BLaER1 (cell line): ENCODE measurements around the gene EBF3.
"Not testable (repeated sequence)": the region's sequence is repeated elsewhere in the genome, so short reads cannot be mapped to it uniquely, and the experiment has no call there.

Experiments used
- H3K27ac ChIP-seq: shearing (Covaris generic); formaldehyde crosslinking; 2 replicates; pipeline ENCODE4 v1.8.1; 2022
- H3K27me3 ChIP-seq: shearing (Covaris generic); formaldehyde crosslinking; 2 replicates; pipeline ENCODE4 v1.8.1; 2022
- H3K36me3 ChIP-seq: shearing (Covaris generic); formaldehyde crosslinking; 2 replicates; pipeline ENCODE4 v1.8.1; 2022
- H3K4me1 ChIP-seq: shearing (Covaris generic); formaldehyde crosslinking; 2 replicates; pipeline ENCODE4 v1.8.1; 2022
- H3K4me2 ChIP-seq: shearing (Covaris generic); formaldehyde crosslinking; 2 replicates; pipeline ENCODE4 v1.8.1; 2022
- H3K4me3 ChIP-seq: shearing (Covaris generic); formaldehyde crosslinking; 2 replicates; pipeline ENCODE4 v1.8.1; 2022
- H3K9ac ChIP-seq: shearing (Covaris generic); formaldehyde crosslinking; 2 replicates; pipeline ENCODE4 v1.8.1; 2022
- H3K9me3 ChIP-seq: shearing (Covaris generic); formaldehyde crosslinking; 2 replicates; pipeline ENCODE4 v1.8.1; 2022
- H4K20me1 ChIP-seq: shearing (Covaris generic); formaldehyde crosslinking; 2 replicates; pipeline ENCODE4 v1.8.1; 2022
- Cebpa-rat ChIP-seq: shearing (Covaris generic); IDR thresholded peaks from 2 replicates; pipeline ENCODE4 v1.8.1; 2022

Gene EBF3

DNA sequence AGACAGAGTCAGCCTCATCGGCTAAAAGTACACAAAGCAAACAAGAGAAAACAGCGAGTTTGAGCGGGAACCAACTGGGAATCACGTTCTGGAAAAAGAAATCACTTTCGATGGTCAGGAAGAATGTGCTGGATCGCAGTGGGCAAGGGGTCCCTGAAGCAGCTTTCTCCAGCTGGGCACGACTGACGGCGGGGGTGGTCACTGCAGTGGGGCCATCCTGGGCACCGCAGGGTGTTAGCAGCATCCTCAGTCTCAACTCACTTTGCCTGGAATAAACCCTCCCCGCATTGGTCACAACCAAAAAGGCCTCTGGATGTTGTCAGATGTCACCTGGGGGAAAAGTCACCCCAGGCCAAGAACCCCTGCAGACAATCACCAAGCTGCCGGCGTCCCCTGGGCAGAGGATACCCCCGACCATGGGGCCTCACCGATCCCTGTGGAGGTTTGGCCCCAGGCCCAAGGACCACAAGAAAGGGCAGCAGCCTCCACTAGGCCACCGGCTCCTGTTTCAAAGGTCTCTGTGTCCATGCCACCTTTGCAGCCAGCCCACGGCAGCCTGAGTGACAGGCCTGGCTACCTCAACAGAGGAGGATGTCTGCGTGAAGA lies 42.9 kb downstream of the EBF3 start:
- Histone ChIP-seq H3K9ac (no peak overlapping the region), H3K36me3 (no peaks in the 10 kb centered on the region), H4K20me1 (no peaks in the 10 kb centered on the region), H3K4me2 (no peak overlapping the region), H3K27ac (no peak overlapping the region), H3K9me3 (no peaks in the 10 kb centered on the region), H3K4me3 (no peak overlapping the region), H3K27me3 (no peaks in the 10 kb centered on the region), H3K4me1 (no peaks in the 10 kb centered on the region)
- TF ChIP-seq Cebpa-rat: no peak

DNA sequence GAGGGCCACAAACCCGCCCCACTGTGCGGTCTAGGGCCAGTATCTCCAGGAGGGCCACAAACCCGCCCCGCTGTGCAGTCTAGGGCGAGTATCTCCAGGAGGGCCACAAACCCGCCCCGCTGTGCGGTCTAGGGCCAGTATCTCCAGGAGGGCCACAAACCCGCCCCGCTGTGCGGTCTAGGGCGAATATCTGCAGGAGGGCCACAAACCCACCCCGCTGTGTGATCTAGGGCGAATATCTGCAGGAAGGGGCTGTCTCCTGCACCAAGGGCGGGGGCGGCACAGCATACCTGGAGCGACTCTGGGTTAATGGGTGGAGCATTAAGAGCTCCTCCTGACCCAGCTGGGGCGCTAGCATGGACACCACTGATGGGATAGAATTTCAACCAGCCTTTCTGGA lies 43.9 kb downstream of the EBF3 start:
- H3K9me3 ChIP-seq, H3K36me3 ChIP-seq, H3K27me3 ChIP-seq: not testable (repeated sequence)

DNA sequence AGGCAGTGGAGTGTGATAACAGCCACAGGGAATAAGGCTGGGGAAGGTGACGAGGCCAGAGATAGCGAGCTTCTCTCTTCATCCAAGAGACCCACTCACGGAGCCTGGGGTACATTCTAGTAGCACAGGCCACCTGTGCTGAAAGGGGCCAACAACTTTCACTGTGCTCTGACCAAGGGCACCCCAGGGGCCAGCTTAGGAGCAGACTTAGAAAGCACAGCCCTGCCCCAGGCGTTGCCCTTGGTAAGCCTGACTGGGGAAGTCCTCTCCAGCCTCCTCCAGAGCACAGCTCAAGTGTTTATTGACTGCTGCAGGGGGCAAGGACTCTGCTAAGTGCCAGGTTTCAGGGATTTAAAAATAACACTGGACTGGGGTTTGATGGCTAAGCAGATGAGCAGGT lies 44.7 kb downstream of the EBF3 start:
- no peaks in the 10 kb centered on the region for H4K20me1 ChIP-seq
- no peaks in the 10 kb centered on the region for H3K9me3 ChIP-seq
- H3K27ac ChIP-seq: no peak overlapping the region
- H3K4me1 ChIP-seq: no peaks in the 10 kb centered on the region
- H3K36me3 ChIP-seq: no peaks in the 10 kb centered on the region
- TF ChIP-seq Cebpa-rat: no peak
- H3K27me3 ChIP-seq: no peaks in the 10 kb centered on the region
- no peak overlapping the region for H3K4me3 ChIP-seq
- no peak overlapping the region for H3K4me2 ChIP-seq
- no peak overlapping the region for H3K9ac ChIP-seq

More for the DNA sequence above, 43.9 kb downstream of the EBF3 start:
- H3K9ac ChIP-seq, H4K20me1 ChIP-seq, H3K27ac ChIP-seq, H3K4me2 ChIP-seq, H3K4me3 ChIP-seq, H3K4me1 ChIP-seq: not testable (repeated sequence)

DNA sequence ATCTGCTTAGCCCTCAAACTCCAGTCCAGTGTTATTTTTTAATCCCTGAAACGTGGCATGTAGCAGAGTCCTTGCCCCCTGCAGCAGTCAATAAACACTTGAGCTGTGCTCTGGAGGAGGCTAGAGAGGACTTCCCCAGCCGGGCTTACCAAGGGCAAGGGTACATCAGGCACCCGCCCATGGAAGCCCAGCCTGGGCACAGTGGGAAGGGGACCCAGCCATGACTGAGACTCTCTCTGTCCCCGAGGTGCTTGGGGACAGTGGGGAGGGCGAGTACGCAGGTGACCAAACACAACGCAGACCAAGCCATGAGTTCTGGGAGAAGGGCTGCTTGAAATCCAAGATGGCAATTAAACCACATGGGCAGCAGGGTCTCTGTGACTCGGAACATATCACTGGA lies 45.2 kb downstream of the EBF3 start:
- no peak for TF ChIP-seq Cebpa-rat
- Histone ChIP-seq H3K4me1 (no peaks in the 10 kb centered on the region), H3K36me3 (no peaks in the 10 kb centered on the region), H3K27ac (no peak overlapping the region), H3K9me3 (no peaks in the 10 kb centered on the region), H3K4me3 (no peak overlapping the region), H4K20me1 (no peaks in the 10 kb centered on the region), H3K4me2 (no peak overlapping the region), H3K27me3 (no peaks in the 10 kb centered on the region), H3K9ac (no peak overlapping the region)

DNA sequence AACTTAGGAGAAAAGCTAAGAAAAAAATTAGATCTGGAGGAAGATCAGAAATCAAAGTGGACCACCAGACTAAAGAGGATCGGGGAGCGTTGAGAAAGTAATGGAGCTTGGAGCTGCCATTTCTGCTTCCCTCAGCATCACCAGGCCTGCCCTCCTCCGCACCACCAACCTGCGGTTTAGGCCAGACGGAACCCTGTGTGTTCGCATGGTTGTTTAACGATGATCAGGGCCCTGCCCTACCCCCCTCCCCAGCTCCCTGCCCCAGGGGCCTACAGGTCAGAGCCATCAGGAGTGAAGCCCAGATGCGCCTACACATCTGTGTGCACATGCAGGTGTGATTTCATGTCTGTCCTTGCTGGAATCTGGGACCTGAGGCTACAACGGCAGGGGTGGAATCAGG lies 45.7 kb downstream of the EBF3 start:
- H3K9me3 ChIP-seq: no peaks in the 10 kb centered on the region
- H3K27me3 ChIP-seq: no peaks in the 10 kb centered on the region
- no peak overlapping the region for H3K9ac ChIP-seq
- no peaks in the 10 kb centered on the region for H3K36me3 ChIP-seq
- H4K20me1 ChIP-seq: no peaks in the 10 kb centered on the region
- no peaks in the 10 kb centered on the region for H3K4me1 ChIP-seq
- H3K4me2 ChIP-seq: no peak overlapping the region
- TF ChIP-seq Cebpa-rat: no peak
- H3K27ac ChIP-seq: no peak overlapping the region
- no peak overlapping the region for H3K4me3 ChIP-seq

DNA sequence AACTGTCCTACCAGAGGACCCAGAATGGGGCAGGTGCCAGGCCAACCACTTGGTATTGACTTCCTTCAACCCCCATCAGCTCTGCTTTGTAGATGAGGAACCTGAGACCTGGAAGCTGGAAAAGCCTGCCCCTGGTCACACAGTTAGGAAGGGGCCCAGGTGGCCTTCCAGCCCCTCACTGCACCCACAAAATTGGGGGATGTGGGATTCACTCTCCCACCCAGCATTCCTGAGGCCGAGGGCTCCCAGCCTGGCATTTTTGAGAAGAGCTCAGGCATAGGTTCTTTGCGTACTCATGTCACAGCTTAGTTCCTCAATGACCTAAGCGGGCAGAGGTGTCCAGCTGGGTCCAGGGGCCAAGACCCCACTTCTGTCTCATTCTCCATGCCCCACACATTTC lies 46.1 kb downstream of the EBF3 start:
- TF ChIP-seq Cebpa-rat: no peak
- Histone ChIP-seq H3K4me2 (no peak overlapping the region), H3K9me3 (no peaks in the 10 kb centered on the region), H3K27me3 (no peaks in the 10 kb centered on the region), H3K4me3 (no peak overlapping the region), H4K20me1 (no peaks in the 10 kb centered on the region), H3K9ac (no peak overlapping the region), H3K27ac (no peak overlapping the region), H3K36me3 (no peaks in the 10 kb centered on the region), H3K4me1 (no peaks in the 10 kb centered on the region)

DNA sequence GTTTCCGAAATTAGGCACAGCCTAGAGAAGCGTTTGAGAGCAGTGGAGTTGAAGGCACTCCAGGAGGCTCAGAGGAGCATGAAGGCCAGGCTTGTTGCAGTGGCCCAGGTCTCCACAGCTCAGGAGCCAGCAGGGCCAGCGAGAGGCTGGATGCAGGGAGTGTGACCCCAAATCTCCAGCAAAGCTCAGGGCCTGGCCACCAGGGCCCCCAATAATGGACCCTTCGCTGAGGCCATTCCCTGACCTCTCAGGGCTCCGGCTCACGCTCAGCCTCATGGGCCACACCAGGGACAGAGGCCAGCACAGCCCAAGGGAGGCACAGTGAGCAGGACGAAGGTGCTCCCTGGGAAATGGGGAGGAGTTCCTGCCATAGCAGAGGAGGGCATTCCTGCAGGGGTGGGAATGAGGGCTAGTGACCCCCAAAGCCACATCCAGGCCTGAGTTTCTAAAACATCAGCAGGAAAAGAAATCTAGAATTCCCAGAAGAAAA lies 47.5 kb downstream of the EBF3 start:
- TF ChIP-seq Cebpa-rat: no peak
- Histone ChIP-seq H3K36me3 (no peaks in the 10 kb centered on the region), H3K9me3 (no peaks in the 10 kb centered on the region), H4K20me1 (no peaks in the 10 kb centered on the region), H3K4me3 (no peak overlapping the region), H3K27ac (no peak overlapping the region), H3K9ac (no peak overlapping the region), H3K4me1 (no peaks in the 10 kb centered on the region), H3K4me2 (no peak overlapping the region), H3K27me3 (no peaks in the 10 kb centered on the region)

DNA sequence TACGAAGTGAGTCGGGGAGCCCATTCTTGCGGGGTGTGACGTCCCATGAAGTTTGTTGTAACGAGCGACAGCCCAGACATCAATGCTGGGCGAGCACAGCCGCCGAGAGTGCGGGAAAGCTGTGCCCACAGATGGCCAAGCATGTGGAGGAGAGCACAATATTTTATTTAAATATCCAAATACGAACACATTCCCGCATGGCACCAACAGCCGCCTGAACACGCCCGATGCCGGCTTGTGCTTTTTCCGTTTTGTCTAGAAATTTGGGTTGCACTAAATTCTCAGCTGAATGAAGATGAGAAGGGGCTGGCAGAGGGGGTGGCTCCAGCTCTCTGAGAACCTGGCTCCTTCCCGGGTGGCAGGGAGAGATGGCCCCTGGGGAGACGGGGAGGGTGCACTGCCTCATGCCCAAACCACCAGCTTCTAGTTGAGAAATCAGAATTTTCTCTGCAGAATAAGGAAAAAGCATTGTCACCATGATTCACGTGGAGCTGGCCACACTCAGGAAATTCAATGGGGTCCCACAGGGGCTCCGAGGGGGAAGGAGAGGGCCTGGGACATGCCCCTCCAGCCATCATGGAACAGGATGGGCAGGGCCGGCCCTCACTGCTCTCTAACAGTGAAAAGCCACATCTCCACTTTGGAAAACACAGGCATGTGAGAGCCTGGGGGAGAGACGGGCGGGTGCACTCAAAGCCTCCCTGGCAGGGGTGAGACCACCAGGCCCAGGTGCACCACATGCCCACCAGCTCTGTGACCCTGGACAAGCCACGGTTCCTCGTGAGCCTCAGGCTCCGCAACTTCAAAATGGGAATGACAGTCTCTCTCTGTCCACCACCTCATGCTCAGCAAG lies 48.3 kb downstream of the EBF3 start:
- TF ChIP-seq Cebpa-rat: no peak
- no peaks in the 10 kb centered on the region for H3K4me1 ChIP-seq
- no peaks in the 10 kb centered on the region for H3K36me3 ChIP-seq
- H3K9ac ChIP-seq: no peak overlapping the region
- H4K20me1 ChIP-seq: no peaks in the 10 kb centered on the region
- H3K4me2 ChIP-seq: no peak overlapping the region
- H3K9me3 ChIP-seq: no peaks in the 10 kb centered on the region
- no peaks in the 10 kb centered on the region for H3K27me3 ChIP-seq
- H3K4me3 ChIP-seq: no peak overlapping the region
- H3K27ac ChIP-seq: no peak overlapping the region

DNA sequence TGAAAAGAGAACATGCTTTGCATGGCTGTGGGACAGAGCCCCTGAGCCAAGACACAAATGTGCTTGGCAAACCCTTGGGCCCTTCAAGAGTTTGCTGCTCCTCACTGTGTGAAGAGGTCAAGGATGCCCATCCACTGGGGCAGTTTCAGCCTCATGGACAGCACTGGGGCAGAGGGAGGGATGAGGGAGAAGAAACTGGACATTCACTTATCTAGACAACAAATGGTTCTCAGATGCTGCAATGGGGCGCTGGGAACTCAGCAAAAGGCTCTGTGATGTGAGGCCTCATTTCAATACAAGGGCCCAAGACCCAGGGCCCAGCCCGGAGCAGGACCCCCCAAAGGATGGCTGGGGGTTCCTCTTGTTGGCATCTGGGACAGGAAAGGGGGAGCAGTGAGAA lies 49.1 kb downstream of the EBF3 start:
- Histone ChIP-seq H4K20me1 (no peaks in the 10 kb centered on the region), H3K4me2 (no peak overlapping the region), H3K9me3 (no peaks in the 10 kb centered on the region), H3K4me3 (no peak overlapping the region), H3K4me1 (no peaks in the 10 kb centered on the region), H3K9ac (no peak overlapping the region), H3K27me3 (no peaks in the 10 kb centered on the region), H3K27ac (no peak overlapping the region), H3K36me3 (no peaks in the 10 kb centered on the region)
- TF ChIP-seq Cebpa-rat: no peak

DNA sequence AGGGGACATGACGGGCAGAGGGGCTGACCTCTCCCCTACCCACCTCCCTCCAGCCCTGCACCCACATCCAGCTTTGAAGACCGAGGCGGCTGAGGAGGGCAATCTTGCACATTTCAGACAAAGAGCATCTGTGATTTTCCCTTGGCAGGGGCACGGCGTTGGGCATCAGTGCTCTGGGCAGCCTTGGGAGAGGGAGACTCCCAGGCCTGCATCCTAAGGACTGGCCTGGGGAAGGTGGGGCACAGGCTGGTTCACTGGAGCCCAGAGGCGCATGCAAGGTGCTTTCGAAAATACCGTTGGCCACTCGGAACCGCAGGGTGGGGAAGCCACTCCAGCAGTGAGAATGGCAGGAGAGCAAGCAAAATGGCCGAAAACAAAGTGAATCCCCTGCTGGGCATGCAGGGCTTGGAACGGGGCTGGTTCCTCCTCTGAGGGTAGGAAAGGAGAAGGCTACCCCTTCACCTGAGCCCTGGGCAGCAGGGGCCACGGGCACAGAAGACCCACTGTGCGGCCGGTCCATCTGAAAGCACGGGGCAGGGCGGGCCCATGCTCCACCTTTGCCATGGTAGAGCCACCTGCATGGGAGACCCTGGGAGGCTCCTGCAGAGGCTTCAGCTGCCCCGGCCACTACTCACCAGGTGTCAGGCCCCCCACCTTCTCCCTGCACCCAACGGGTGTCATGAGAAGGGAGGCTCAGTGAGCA lies 49.8 kb downstream of the EBF3 start:
- Histone ChIP-seq H3K27ac (no peak overlapping the region), H3K4me2 (no peak overlapping the region), H3K9ac (no peak overlapping the region), H4K20me1 (no peaks in the 10 kb centered on the region), H3K27me3 (no peaks in the 10 kb centered on the region), H3K36me3 (no peaks in the 10 kb centered on the region), H3K9me3 (no peaks in the 10 kb centered on the region), H3K4me3 (no peak overlapping the region), H3K4me1 (no peaks in the 10 kb centered on the region)
- TF ChIP-seq Cebpa-rat: no peak
